H9 (cell line): ENCODE data around the gene SLMAP. TPM values are rescaled to one million over a fixed set of nuclear protein-coding genes. Genes with fewer than 3 reads are reported as not detected.
A peak's percentile ranks its signal among the peaks of the same experiment; 100 is the strongest.

Experiments
- DNase-seq: peaks from one replicate; pipeline ENCODE4 v3.0.0-alpha.2; 2017
- H2AFZ ChIP-seq: one replicate; pipeline ENCODE4 v1.6.1; 2013; ENCODE audit warnings: mild to moderate bottlenecking, low read length, control low read depth, moderate library complexity
- H2AK5ac ChIP-seq: 2 replicates; pipeline ENCODE4 v1.6.1; 2013; ENCODE audit warnings: low read length, control low read depth, mixed read lengths; ENCODE audit not compliant: insufficient read length
- H2BK120ac ChIP-seq: one replicate; pipeline ENCODE4 v1.6.1; 2013; ENCODE audit warnings: low read depth, mild to moderate bottlenecking, low read length, control low read depth, inconsistent platforms; ENCODE audit not compliant: poor library complexity, severe bottlenecking
- H2BK12ac ChIP-seq: 2 replicates; pipeline ENCODE4 v1.6.1; 2013; ENCODE audit warnings: low read length, control low read depth, mixed read lengths, low read depth; ENCODE audit not compliant: insufficient read length
- H2BK15ac ChIP-seq: 2 replicates; pipeline ENCODE4 v1.6.1; 2013; ENCODE audit warnings: low read depth, low read length, control low read depth
- H2BK20ac ChIP-seq: one replicate; pipeline ENCODE4 v1.6.1; 2013; ENCODE audit warnings: low read depth, mild to moderate bottlenecking, low read length, control low read depth, inconsistent platforms; ENCODE audit not compliant: poor library complexity, severe bottlenecking
- H2BK5ac ChIP-seq: 2 replicates; pipeline ENCODE4 v1.6.1; 2013; ENCODE audit warnings: low read length, control low read depth, mixed read lengths; ENCODE audit not compliant: insufficient read length
- H3K14ac ChIP-seq: 2 replicates; pipeline ENCODE4 v1.6.1; 2013; ENCODE audit warnings: low read length, control low read depth; ENCODE audit not compliant: insufficient read depth
- H3K18ac ChIP-seq: 2 replicates; pipeline ENCODE4 v1.6.1; 2013; ENCODE audit warnings: low read depth, mild to moderate bottlenecking, mixed read lengths, low read length, control low read depth; ENCODE audit not compliant: insufficient read length
- H3K23ac ChIP-seq: 2 replicates; pipeline ENCODE4 v1.6.1; 2013; ENCODE audit warnings: low read length, control low read depth, mixed read lengths, low read depth; ENCODE audit not compliant: insufficient read length
- H3K23me2 ChIP-seq: 2 replicates; pipeline ENCODE4 v1.6.1; 2013; ENCODE audit warnings: low read depth, mild to moderate bottlenecking, mixed read lengths, low read length, control low read depth; ENCODE audit not compliant: insufficient read length, poor library complexity, severe bottlenecking
- H3K27ac ChIP-seq: 2 replicates; pipeline ENCODE4 v1.5.1; 2013; ENCODE audit warnings: low read length, control low read depth, mixed read lengths, low read depth; ENCODE audit not compliant: insufficient read length
- H3K27me3 ChIP-seq: 2 replicates; pipeline ENCODE4 v1.6.1; 2013; ENCODE audit warnings: low read length, control low read depth, inconsistent platforms; ENCODE audit not compliant: insufficient read depth
- H3K4ac ChIP-seq: 2 replicates; pipeline ENCODE4 v1.6.1; 2013; ENCODE audit warnings: low read depth, mild to moderate bottlenecking, control low read depth, inconsistent platforms, low read length, moderate library complexity
- H3K4me1 ChIP-seq: 2 replicates; pipeline ENCODE4 v1.6.1; 2013; ENCODE audit warnings: low read length, control low read depth, inconsistent platforms; ENCODE audit not compliant: insufficient read depth
- H3K4me2 ChIP-seq: 2 replicates; pipeline ENCODE4 v1.6.1; 2013; ENCODE audit warnings: low read length, control low read depth, mixed read lengths; ENCODE audit not compliant: insufficient read length, insufficient read depth
- H3K56ac ChIP-seq: 2 replicates; pipeline ENCODE4 v1.6.1; 2013; ENCODE audit warnings: low read depth, mild to moderate bottlenecking, mixed read lengths, low read length, control low read depth; ENCODE audit not compliant: insufficient read length
- H3K79me1 ChIP-seq: 2 replicates; pipeline ENCODE4 v1.6.1; 2013; ENCODE audit warnings: low read depth, mild to moderate bottlenecking, moderate library complexity, low read length, control low read depth, inconsistent platforms; ENCODE audit not compliant: insufficient read depth, poor library complexity, severe bottlenecking
- H3K79me2 ChIP-seq: 2 replicates; pipeline ENCODE4 v1.6.1; 2013; ENCODE audit warnings: low read length, control low read depth, inconsistent platforms; ENCODE audit not compliant: insufficient read depth
- H3K9ac ChIP-seq: 2 replicates; pipeline ENCODE4 v1.6.1; 2013; ENCODE audit warnings: low read length, control low read depth, mixed read lengths; ENCODE audit not compliant: insufficient read length; ENCODE audit errors: extremely low read depth
- H3K9me3 ChIP-seq: one replicate; pipeline ENCODE4 v1.6.1; 2013; ENCODE audit warnings: low read depth, low read length, inconsistent platforms; ENCODE audit not compliant: control insufficient read depth
- H3T11ph ChIP-seq: one replicate; pipeline ENCODE4 v1.6.1; 2013; ENCODE audit warnings: mild to moderate bottlenecking, low read length, control low read depth, inconsistent platforms
- H4K20me1 ChIP-seq: one replicate; pipeline ENCODE4 v1.6.1; 2013; ENCODE audit not compliant: control insufficient read depth, insufficient read length, insufficient read depth
- H4K5ac ChIP-seq: 2 replicates; pipeline ENCODE4 v1.6.1; 2013; ENCODE audit warnings: low read depth, mild to moderate bottlenecking, mixed read lengths, low read length, control low read depth; ENCODE audit not compliant: insufficient read length
- H4K8ac ChIP-seq: replicated peaks from 2 replicates; pipeline ENCODE4 v1.6.1; 2013; ENCODE audit warnings: low read length, control low read depth, mixed read lengths, low read depth; ENCODE audit not compliant: insufficient read length
- H4K91ac ChIP-seq: 2 replicates; pipeline ENCODE4 v1.6.1; 2013; ENCODE audit warnings: low read depth, mild to moderate bottlenecking, moderate library complexity, mixed read lengths, low read length, control low read depth; ENCODE audit not compliant: insufficient read length
- H3K27ac Mint-ChIP-seq, 3 experiments: 2 replicates in 2 of 3; 3 replicates in 1 of 3; pipeline ENCODE4 v1.8.0; 2020 to 2021; ENCODE audit warnings: mixed read lengths in 3 of 3, mild to moderate bottlenecking in 1 of 3, moderate library complexity in 1 of 3
- H3K27me3 Mint-ChIP-seq: 2 replicates; pipeline ENCODE4 v1.8.0; 2021; ENCODE audit warnings: low read depth, mild to moderate bottlenecking, moderate library complexity, mixed read lengths
- H3K36me3 Mint-ChIP-seq, 3 experiments: 2 replicates in 2 of 3; 3 replicates in 1 of 3; pipeline ENCODE4 v1.8.0; 2020 to 2021; ENCODE audit warnings: low read depth in 3 of 3, mixed read lengths in 3 of 3; ENCODE audit not compliant: insufficient read depth in 1 of 3
- H3K4me1 Mint-ChIP-seq, 2 experiments: 2 replicates each; pipeline ENCODE4 v1.8.0; 2020; ENCODE audit warnings: mixed read lengths in 2 of 2
- H3K4me3 Mint-ChIP-seq, 2 experiments: 2 replicates in 1 of 2; 3 replicates in 1 of 2; pipeline ENCODE4 v1.8.0; 2020 to 2021; ENCODE audit warnings: mild to moderate bottlenecking in 2 of 2, mixed read lengths in 2 of 2, moderate library complexity in 1 of 2
- H3K9me3 Mint-ChIP-seq, 2 experiments: 2 replicates in 1 of 2; 3 replicates in 1 of 2; pipeline ENCODE4 v1.8.0; 2020; ENCODE audit warnings: mild to moderate bottlenecking in 2 of 2, mixed read lengths in 2 of 2, moderate library complexity in 1 of 2
- CTCF ChIP-seq: fragments of 200-600 bp; sonication (generic); conservative IDR thresholded peaks from 3 replicates; pipeline ENCODE4 v1.8.0; 2021; ENCODE audit warnings: antibody characterized with exemption, mild to moderate bottlenecking
- WGBS: extraction: QIAGEN DNeasy Blood & Tissue Kit; methylation state at CpG from one replicate; pipeline ENCODE4 v1.1.7; 2013; ENCODE audit warnings: missing lambda C conversion rate, low lambda C conversion rate, mixed read lengths; ENCODE audit not compliant: insufficient read length; ENCODE audit errors: extremely low coverage; 5-methylcytosine and 5-hydroxymethylcytosine counted together
- total RNA-seq: library from RNA; stranded (reverse); gene quantifications from 2 replicates; pipeline ENCODE4 v1.2.1, GENCODE V29; 2021

Gene SLMAP
- total RNA-seq, 1 experiment from 2014 or later: 65.1 TPM

- Histone ChIP-seq H3K27ac (no peak overlapping the region), H3K79me2 (no peaks in the 10 kb centered on the region), H2BK20ac (no peak overlapping the region), H3K18ac (no peak overlapping the region), H3K4ac (no peak overlapping the region), H3K9me3 (no peaks in the 10 kb centered on the region), H2AFZ (no peak overlapping the region), H3K14ac (no peak overlapping the region), H4K20me1 (no peaks in the 10 kb centered on the region), H3K4me2 (no peak overlapping the region), H3K56ac (no peak overlapping the region), H3K23ac (no peak overlapping the region), H2BK15ac (no peak overlapping the region), H3K23me2 (no peaks in the 10 kb centered on the region), H4K5ac (no peak overlapping the region), H4K91ac (no peak overlapping the region), H3K79me1 (no peaks in the 10 kb centered on the region), H3K27me3 (no peaks in the 10 kb centered on the region), H2BK5ac (no peak overlapping the region), H2BK120ac (no peak overlapping the region), H3T11ph (no peak overlapping the region), H2BK12ac (no peak overlapping the region), H4K8ac (no peak overlapping the region), H3K9ac (no peak overlapping the region), H3K4me1 (no peaks in the 10 kb centered on the region), H2AK5ac (no peak overlapping the region)
- no CpG with 5 or more reads among the region's 2 CpGs for WGBS
- Mint-ChIP-seq H3K4me1 (no peaks in the 10 kb centered on the region), H3K27me3 (no peaks in the 10 kb centered on the region), H3K9me3 (no peaks in the 10 kb centered on the region), H3K27ac (peak overlapping the region in 1 of 3 experiments; percentile 34; a peak in 1 of 7 replicates), H3K4me3 (no peak overlapping the region), H3K36me3 (peaks cover 4 to 26% (median 21%) of the 10 kb centered on the region in 3 experiments; a peak in 5 of 7 replicates)
- no peak for TF ChIP-seq CTCF
- DNase-seq: no peak
These were observed 144.7 kb downstream of the SLMAP start for GRCh38 chr3:57900786-57901185.
